Prostate gland (tissue), 2 donors: ENCODE data around the gene SSBP3. TPM values are rescaled to one million over a fixed set of nuclear protein-coding genes. Genes with fewer than 3 reads are reported as not detected.

Source experiments
- DNase-seq: peaks from one replicate; pipeline ENCODE4 v3.0.0-alpha.2; 2019; ENCODE audit warnings: low spot score
- H3K27ac ChIP-seq, 2 donors: fragments of 200-600 bp; sonication (generic); 2 replicates each; pipeline ENCODE4 v1.5.1; 2017 to 2019
- H3K27me3 ChIP-seq: fragments of 200-600 bp; sonication (generic); replicated peaks from 2 replicates; pipeline ENCODE4 v1.5.1; 2019; ENCODE audit not compliant: insufficient read depth
- H3K36me3 ChIP-seq, 2 donors: fragments of 200-600 bp; sonication (generic); 1 replicate in 1 of 2; 2 replicates in 1 of 2; pipeline versions ENCODE4 v1.5.1 to v1.8.1; 2017 to 2019
- H3K4me1 ChIP-seq: fragments of 200-600 bp; sonication (generic); replicated peaks from 2 replicates; pipeline ENCODE4 v1.5.1; 2019
- H3K4me3 ChIP-seq, 2 donors: fragments of 200-600 bp; sonication (generic); 2 replicates each; pipeline ENCODE4 v1.5.1; 2017 to 2019
- H3K9me3 ChIP-seq: fragments of 200-600 bp; sonication (generic); 2 replicates; pipeline ENCODE4 v1.5.1; 2017
- POLR2A ChIP-seq: fragments of 450-650 bp; IDR thresholded peaks from one replicate; pipeline ENCODE4 v1.6.1; 2016; ENCODE audit warnings: antibody characterized with exemption, mild to moderate bottlenecking
- POLR2AphosphoS5 ChIP-seq: sonication (generic); formaldehyde crosslinking; IDR thresholded peaks from one replicate; pipeline ENCODE4 v1.6.1; 2017; ENCODE audit warnings: antibody characterized with exemption
- WGBS: methylation state at CpG from one replicate; pipeline ENCODE4 v1.1.5; 2018; 5-methylcytosine and 5-hydroxymethylcytosine counted together
- intact Hi-C: fragments of 100-400 bp; cut with DNase I; formaldehyde crosslinking; loops from one replicate; pipeline ENCODE4 v1.14.2; 2022
- total RNA-seq, 2 donors: library from RNA; depleted of rRNA; stranded (reverse); fragments of >200 nt; gene quantifications; one replicate each; pipeline ENCODE4 v1.1.0, GENCODE V29; 2016
- TF ChIP-seq, protein P1 (sequence below), 4 experiments: fragments of 200-600 bp in 2 of 4; fragments of 450-650 bp in 2 of 4; sonication (generic) in 2 of 4; IDR thresholded peaks; 1 replicate in 3 of 4; 2 replicates in 1 of 4; pipeline ENCODE4 v1.5.1; 2016 to 2019; ENCODE audit warnings: antibody characterized with exemption in 4 of 4, mild to moderate bottlenecking in 2 of 4, moderate library complexity in 2 of 4

SSBP3 gene
- total RNA-seq, 2 donors from 2014 or later: 45.0 to 94.4 TPM

DNA sequence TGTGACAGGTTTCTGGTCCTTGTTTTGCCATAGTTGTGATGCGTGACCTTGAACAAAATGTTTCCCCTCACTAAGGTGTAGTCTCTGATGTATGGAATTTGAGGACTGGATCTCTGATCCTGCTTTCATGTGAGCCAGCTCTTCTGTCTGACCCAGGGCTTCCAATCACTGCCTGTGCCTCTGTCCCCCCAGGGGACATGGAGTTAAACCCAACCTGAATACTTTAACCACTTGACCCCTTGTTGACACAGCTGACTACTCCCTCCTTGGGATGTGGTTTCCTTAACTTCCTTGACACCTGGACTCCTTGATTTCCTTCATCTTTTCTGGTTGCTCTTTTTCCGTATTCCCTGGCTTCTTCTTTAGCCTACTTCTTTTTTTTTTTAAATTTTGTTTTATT is 36.0 kb upstream of the SSBP3 start:
- H3K4me1 ChIP-seq: no peaks in the 10 kb centered on the region
- intact Hi-C loops: no loop called here
- H3K4me3 ChIP-seq: no peak overlapping the region
- no peaks in the 10 kb centered on the region for H3K9me3 ChIP-seq
- no peak overlapping the region for H3K27ac ChIP-seq
- 92% methylated on average over 2 of the region's 2 CpGs for WGBS
- no peaks in the 10 kb centered on the region for H3K36me3 ChIP-seq
- H3K27me3 ChIP-seq: no peaks in the 10 kb centered on the region
- TF ChIP-seq POLR2AphosphoS5: no peak
- TF ChIP-seq POLR2A: no peak
- DNase-seq: no peak

GRCh38 chr1:54439550-54440223 is 33.5 kb upstream of the SSBP3 start:
- no peaks in the 10 kb centered on the region for H3K27me3 ChIP-seq
- no peak for DNase-seq
- no peaks in the 10 kb centered on the region for H3K36me3 ChIP-seq
- TF ChIP-seq, protein P1, sequence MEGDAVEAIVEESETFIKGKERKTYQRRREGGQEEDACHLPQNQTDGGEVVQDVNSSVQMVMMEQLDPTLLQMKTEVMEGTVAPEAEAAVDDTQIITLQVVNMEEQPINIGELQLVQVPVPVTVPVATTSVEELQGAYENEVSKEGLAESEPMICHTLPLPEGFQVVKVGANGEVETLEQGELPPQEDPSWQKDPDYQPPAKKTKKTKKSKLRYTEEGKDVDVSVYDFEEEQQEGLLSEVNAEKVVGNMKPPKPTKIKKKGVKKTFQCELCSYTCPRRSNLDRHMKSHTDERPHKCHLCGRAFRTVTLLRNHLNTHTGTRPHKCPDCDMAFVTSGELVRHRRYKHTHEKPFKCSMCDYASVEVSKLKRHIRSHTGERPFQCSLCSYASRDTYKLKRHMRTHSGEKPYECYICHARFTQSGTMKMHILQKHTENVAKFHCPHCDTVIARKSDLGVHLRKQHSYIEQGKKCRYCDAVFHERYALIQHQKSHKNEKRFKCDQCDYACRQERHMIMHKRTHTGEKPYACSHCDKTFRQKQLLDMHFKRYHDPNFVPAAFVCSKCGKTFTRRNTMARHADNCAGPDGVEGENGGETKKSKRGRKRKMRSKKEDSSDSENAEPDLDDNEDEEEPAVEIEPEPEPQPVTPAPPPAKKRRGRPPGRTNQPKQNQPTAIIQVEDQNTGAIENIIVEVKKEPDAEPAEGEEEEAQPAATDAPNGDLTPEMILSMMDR (IDR thresholded peaks at IDR 0.05): no peak
- TF ChIP-seq POLR2A (no peak), POLR2AphosphoS5 (no peak)
- H3K9me3 ChIP-seq: no peaks in the 10 kb centered on the region
- H3K4me3 ChIP-seq: no peak overlapping the region
- H3K27ac ChIP-seq: no peak overlapping the region
- WGBS: 85% methylated on average over 7 of the region's 7 CpGs
- no peaks in the 10 kb centered on the region for H3K4me1 ChIP-seq
- intact Hi-C loops: no loop called here

- intact Hi-C loops: no loop called here
- H3K27me3 ChIP-seq: no peaks in the 10 kb centered on the region
- DNase-seq: no peak
- H3K27ac ChIP-seq: no peak overlapping the region
- WGBS: 90% methylated on average over 6 of the region's 6 CpGs
- no peaks in the 10 kb centered on the region for H3K9me3 ChIP-seq
- H3K4me3 ChIP-seq: no peak overlapping the region
- no peaks in the 10 kb centered on the region for H3K36me3 ChIP-seq
- TF ChIP-seq, protein P1 (IDR thresholded peaks at IDR 0.05): no peak
- TF ChIP-seq POLR2AphosphoS5 (no peak), POLR2A (no peak)
- no peaks in the 10 kb centered on the region for H3K4me1 ChIP-seq
These were observed 31.6 kb upstream of the SSBP3 start for GRCh38 chr1:54437783-54438182.

GRCh38 chr1:54436826-54437225 is 30.6 kb upstream of the SSBP3 start:
- Histone ChIP-seq H3K4me1 (no peaks in the 10 kb centered on the region), H3K36me3 (no peaks in the 10 kb centered on the region), H3K27ac (no peak overlapping the region), H3K9me3 (no peaks in the 10 kb centered on the region), H3K27me3 (no peaks in the 10 kb centered on the region), H3K4me3 (no peak overlapping the region)
- TF ChIP-seq POLR2AphosphoS5 (no peak), POLR2A (no peak)
- TF ChIP-seq, protein P1 (IDR thresholded peaks at IDR 0.05): no peak
- 67% methylated on average over 5 of the region's 5 CpGs for WGBS
- intact Hi-C loops: no loop called here
- no peak for DNase-seq

DNA sequence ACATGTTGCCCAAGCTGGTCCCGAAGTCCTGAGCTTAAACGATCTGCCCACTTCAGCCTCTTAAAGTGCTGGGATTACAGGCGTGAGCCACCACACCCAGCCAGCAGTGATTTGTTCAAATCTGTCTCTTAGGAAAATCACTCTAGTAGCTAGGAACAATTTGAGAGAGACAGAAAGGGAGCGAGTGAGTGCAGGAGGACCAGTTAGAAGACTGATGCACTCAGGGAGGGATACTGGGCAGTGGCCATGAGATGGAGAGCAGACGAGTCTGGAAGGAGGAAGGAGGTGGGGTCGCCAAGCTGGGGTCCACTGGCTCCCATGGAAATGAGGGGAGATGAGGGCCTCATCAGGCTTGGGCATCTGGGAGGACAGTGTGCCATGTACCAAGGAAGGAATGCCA is 23.6 kb upstream of the SSBP3 start:
- H3K27me3 ChIP-seq: no peaks in the 10 kb centered on the region
- DNase-seq: no peak
- H3K4me1 ChIP-seq: no peaks in the 10 kb centered on the region
- no peaks in the 10 kb centered on the region for H3K9me3 ChIP-seq
- intact Hi-C loops: no loop called here
- no peak overlapping the region for H3K4me3 ChIP-seq
- no peaks in the 10 kb centered on the region for H3K36me3 ChIP-seq
- H3K27ac ChIP-seq: no peak overlapping the region
- WGBS: 95% methylated on average over 6 of the region's 6 CpGs
- TF ChIP-seq POLR2AphosphoS5 (no peak), POLR2A (no peak)
- TF ChIP-seq, protein P1 (IDR thresholded peaks at IDR 0.05): no peak
